SK-N-SH (cell line): ENCODE data around the gene PUS3. TPM values are rescaled to one million over a fixed set of nuclear protein-coding genes. Genes with fewer than 3 reads are reported as not detected.

ENCODE experiments used
- CTCF ChIA-PET: fragments of 300-600, 350-600 bp; formaldehyde crosslinking; extraction: SDS; loops from one replicate; lab custom pipeline; 2021; lab: Yijun Ruan, JAX
- POLR2A ChIA-PET: fragments of 350-600 bp; sonication (Branson Sonifier 250); formaldehyde crosslinking; extraction: SDS; loops from one replicate; lab custom pipeline; 2020; ENCODE audit warnings: antibody characterized with exemption, inconsistent platforms; lab: Yijun Ruan, JAX
- DNase-seq: peaks from one replicate; pipeline ENCODE4 v3.0.0; 2012
- H2AFZ ChIP-seq: fragments of 200-600 bp; sonication (generic); 2 replicates; pipeline ENCODE4 v1.8.1; 2016; ENCODE audit warnings: antibody characterized with exemption, mild to moderate bottlenecking, low read depth
- H3F3A ChIP-seq: fragments of 200-600 bp; sonication (generic); replicated peaks from 2 replicates; pipeline ENCODE3; 2016; ENCODE audit warnings: antibody characterized with exemption, mild to moderate bottlenecking; ENCODE audit not compliant: insufficient read depth
- H3K27ac ChIP-seq, 2 experiments: fragments of 200-500 bp in 1 of 2; fragments of 200-600 bp in 1 of 2; sonication (Bioruptor generic) in 1 of 2; sonication (generic), shearing (Covaris generic) in 1 of 2; 2 replicates each; pipeline versions ENCODE4 v1.5.1 to v1.6.1; 2014 to 2016; ENCODE audit warnings: low read depth in 2 of 2, inconsistent platforms in 1 of 2, low read length in 1 of 2, mild to moderate bottlenecking in 1 of 2, mixed read lengths in 1 of 2
- H3K27me3 ChIP-seq: fragments of 200-600 bp; sonication (generic), shearing (Covaris generic); 2 replicates; pipeline ENCODE4 v1.6.1; 2016; ENCODE audit warnings: mixed run types; ENCODE audit not compliant: insufficient read depth
- H3K36me3 ChIP-seq, 2 experiments: fragments of 200-500 bp in 1 of 2; fragments of 200-600 bp in 1 of 2; sonication (Bioruptor generic) in 1 of 2; sonication (generic) in 1 of 2; replicated peaks in 1 of 2; 2 replicates each; pipeline versions ENCODE3 to v1.5.1; 2014 to 2016; ENCODE audit warnings: low read length in 1 of 2, mild to moderate bottlenecking in 1 of 2; ENCODE audit not compliant: insufficient read depth in 2 of 2, control insufficient read depth in 1 of 2
- H3K4me1 ChIP-seq, 2 experiments: fragments of 200-500 bp in 1 of 2; fragments of 200-600 bp in 1 of 2; sonication (Bioruptor generic) in 1 of 2; sonication (generic), shearing (Covaris generic) in 1 of 2; 2 replicates each; pipeline versions ENCODE4 v1.5.1 to v1.6.1; 2014 to 2016; ENCODE audit warnings: low read depth in 1 of 2, low read length in 1 of 2, mixed run types in 1 of 2; ENCODE audit not compliant: insufficient read depth in 2 of 2, control insufficient read depth in 1 of 2
- H3K4me2 ChIP-seq: fragments of 200-600 bp; sonication (generic), shearing (Covaris generic); 2 replicates; pipeline ENCODE4 v1.6.1; 2017; ENCODE audit warnings: mixed run types
- H3K4me3 ChIP-seq, 2 experiments: fragments of 200-500 bp in 1 of 2; fragments of 200-600 bp in 1 of 2; sonication (Bioruptor generic) in 1 of 2; sonication (generic), shearing (Covaris generic) in 1 of 2; 2 replicates each; pipeline versions ENCODE4 v1.5.1 to v1.8.1; 2014 to 2016; ENCODE audit warnings: low read depth in 2 of 2, inconsistent platforms in 1 of 2, low read length in 1 of 2, mild to moderate bottlenecking in 1 of 2, mixed read lengths in 1 of 2, moderate library complexity in 1 of 2
- H3K79me2 ChIP-seq: fragments of 200-600 bp; sonication (generic); 2 replicates; pipeline ENCODE4 v1.8.1; 2017; ENCODE audit warnings: mild to moderate bottlenecking; ENCODE audit not compliant: insufficient read depth
- H3K9ac ChIP-seq: fragments of 200-600 bp; sonication (generic); 2 replicates; pipeline ENCODE4 v1.6.1; 2017; ENCODE audit warnings: mixed run types
- H3K9me2 ChIP-seq: fragments of 200-600 bp; sonication (generic); 2 replicates; pipeline ENCODE4 v1.6.1; 2017; ENCODE audit warnings: mixed run types
- H3K9me3 ChIP-seq: fragments of 200-600 bp; sonication (generic); 2 replicates; pipeline ENCODE4 v1.6.1; 2017; ENCODE audit warnings: mixed run types, mild to moderate bottlenecking, moderate library complexity
- H4K20me1 ChIP-seq: fragments of 200-600 bp; sonication (generic); 2 replicates; pipeline ENCODE4 v1.6.1; 2017; ENCODE audit warnings: mild to moderate bottlenecking, mixed run types; ENCODE audit not compliant: insufficient read depth
- CHD2 ChIP-seq: fragments of 150-350 bp; IDR thresholded peaks from 2 replicates; pipeline ENCODE4 v1.6.1; 2018; ENCODE audit warnings: low read length; ENCODE audit not compliant: partially characterized antibody
- CTCF ChIP-seq: fragments of 200-600 bp; sonication (generic); IDR thresholded peaks from 2 replicates; pipeline ENCODE4 v1.6.1; 2017; ENCODE audit warnings: antibody characterized with exemption, mild to moderate bottlenecking, moderate library complexity
- ELF1 ChIP-seq: IDR thresholded peaks from 2 replicates; pipeline ENCODE4 v1.4.0; 2012
- EP300 ChIP-seq, 2 experiments: IDR thresholded peaks; 2 replicates each; pipeline versions ENCODE4 v1.4.0 to v1.6.1; 2012; ENCODE audit warnings: borderline replicate concordance in 1 of 2, low read depth in 1 of 2, low read length in 1 of 2
- EZH2phosphoT487 ChIP-seq: fragments of 200-600 bp; sonication (generic); IDR thresholded peaks from 2 replicates; pipeline ENCODE4 v1.6.1; 2017; ENCODE audit warnings: low read depth, mixed run types, mild to moderate bottlenecking, antibody characterized with exemption, moderate library complexity, borderline replicate concordance
- FOSL2 ChIP-seq: IDR thresholded peaks from 2 replicates; pipeline ENCODE4 v1.4.0; 2012; ENCODE audit warnings: low read depth, mild to moderate bottlenecking, moderate library complexity, borderline replicate concordance
- FOXJ3 ChIP-seq: sonication (generic); formaldehyde crosslinking; IDR thresholded peaks from 2 replicates; pipeline ENCODE4 v1.5.1; 2020; ENCODE audit warnings: mild to moderate bottlenecking, missing genetic modification reagents
- FOXM1 ChIP-seq: IDR thresholded peaks from 2 replicates; pipeline ENCODE4 v1.4.0; 2012; ENCODE audit warnings: low read depth, mild to moderate bottlenecking
- IRF3 ChIP-seq: fragments of 150-350 bp; IDR thresholded peaks from 2 replicates; pipeline ENCODE4 v1.6.1; 2016; ENCODE audit warnings: mild to moderate bottlenecking, low read depth, low read length
- PBX3 ChIP-seq: IDR thresholded peaks from 2 replicates; pipeline ENCODE4; 2012
- POLR2AphosphoS5 ChIP-seq: IDR thresholded peaks from 2 replicates; pipeline ENCODE4 v1.6.1; 2012; ENCODE audit warnings: low read depth, low read length
- RAD21 ChIP-seq: IDR thresholded peaks from 2 replicates; pipeline ENCODE4 v1.6.1; 2012; ENCODE audit warnings: mild to moderate bottlenecking, low read length
- TAF1 ChIP-seq: IDR thresholded peaks from 2 replicates; pipeline ENCODE4 v1.6.1; 2012; ENCODE audit warnings: low read depth, mild to moderate bottlenecking, low read length, moderate library complexity, borderline replicate concordance
- TCF12 ChIP-seq: IDR thresholded peaks from 2 replicates; pipeline ENCODE4 v1.4.0; 2012
- USF1 ChIP-seq: IDR thresholded peaks from 2 replicates; pipeline ENCODE4 v1.4.0; 2012; ENCODE audit warnings: low read depth, borderline replicate concordance
- USF2 ChIP-seq: fragments of 150-350 bp; IDR thresholded peaks from 2 replicates; pipeline ENCODE4 v1.6.1; 2017; ENCODE audit warnings: antibody characterized with exemption, low read length, low read depth, borderline replicate concordance
- WGBS: methylation state at CpG from one replicate; pipeline ENCODE4 v1.1.6; 2017; ENCODE audit warnings: low lambda C conversion rate; 5-methylcytosine and 5-hydroxymethylcytosine counted together
- polyA plus RNA-seq, 3 experiments: library from polyadenylated mRNA; depleted of rRNA; stranded (reverse); fragments of >200 nt; gene quantifications; 2 replicates each; pipeline ENCODE4 v1.2.3, GENCODE V29; 2012

The PUS3 gene
- polyA plus RNA-seq, 1 of the 3 experiments (the other 2 are of a cell fraction) = 7.0 TPM

DNA sequence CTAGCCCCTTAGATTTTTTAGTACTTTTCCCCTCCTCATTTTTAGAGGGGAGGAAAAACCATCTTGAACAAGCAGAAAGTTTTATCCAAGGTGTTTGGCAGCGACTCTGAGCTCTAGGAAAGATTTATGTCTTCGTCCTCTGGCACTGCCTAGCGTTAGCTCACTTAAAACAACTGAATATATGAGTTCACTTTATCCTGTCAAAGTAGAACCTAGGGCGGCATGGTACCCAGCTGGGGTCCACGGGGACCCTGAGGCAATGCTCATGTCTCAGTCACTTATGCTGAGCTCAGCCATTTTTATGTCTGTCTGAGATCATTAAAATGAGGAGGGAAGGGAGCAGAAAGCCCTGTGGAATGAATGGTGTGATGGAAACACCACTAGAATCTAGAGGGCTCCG, 28.7 kb upstream of the PUS3 start:
- Histone ChIP-seq H3K27me3 (0 out of 2 replicates have a peak, but pooled peaks cover 6% of the 10 kb centered on the region), H3K4me2 (no peak overlapping the region), H3K36me3 (no peaks in the 10 kb centered on the region), H3K79me2 (no peaks in the 10 kb centered on the region), H3K4me3 (no peak overlapping the region), H2AFZ (no peak overlapping the region), H3K27ac (no peak overlapping the region), H3K9ac (no peak overlapping the region), H3K9me2 (no peaks in the 10 kb centered on the region), H4K20me1 (no peaks in the 10 kb centered on the region), H3K4me1 (peaks cover 0 to 22% of the 10 kb centered on the region in 2 experiments; a peak in 2 of 4 replicates), H3K9me3 (no peaks in the 10 kb centered on the region), H3F3A (no peaks in the 10 kb centered on the region)
- TF ChIP-seq TAF1 (no peak), FOSL2 (no peak), ELF1 (no peak), FOXM1 (no peak), CHD2 (no peak), RAD21 (no peak), PBX3 (no peak), TCF12 (no peak), EP300 (IDR thresholded peaks at IDR 0.05; ENCODE audit: borderline replicate concordance in 1 of 2, low read depth in 1 of 2, low read length in 1 of 2) (no peak), POLR2AphosphoS5 (no peak), USF2 (no peak), FOXJ3 (no peak), EZH2phosphoT487 (no peak), IRF3 (no peak)
- ChIA-PET CTCF (interaction anchor here (1.5 to 4.2 kb wide), 4 partner anchors 8 to 262 kb away, joined by 5 to 26 read pairs (median 12); no protein-coding TSS in a partner anchor), POLR2A (no interaction called here)
- no peak for DNase-seq
- WGBS = 72% methylated on average over 6 of the region's 6 CpGs

GRCh38 chr11:125931116-125931515, 28.1 kb upstream of the PUS3 start:
- peaks cover 0 to 19% of the 10 kb centered on the region in 2 experiments; a peak in 2 of 4 replicates for H3K4me1 ChIP-seq
- no peaks in the 10 kb centered on the region for H3K9me3 ChIP-seq
- H3K36me3 ChIP-seq = no peaks in the 10 kb centered on the region
- ChIA-PET POLR2A (no interaction called here), CTCF (interaction anchor here (1.5 to 4.2 kb wide), 4 partner anchors 8 to 263 kb away, joined by 5 to 26 read pairs (median 12); no protein-coding TSS in a partner anchor)
- H3K4me3 ChIP-seq = no peak overlapping the region
- WGBS = 45% methylated on average over 3 of the region's 3 CpGs
- 0 out of 2 replicates have a peak, but pooled peaks cover 6% of the 10 kb centered on the region for H3K27me3 ChIP-seq
- TF ChIP-seq CTCF = no peak
- TF ChIP-seq USF1 = no peak
- H3K9me2 ChIP-seq = no peaks in the 10 kb centered on the region
- H3K4me2 ChIP-seq = no peak overlapping the region
- no peak overlapping the region for H2AFZ ChIP-seq
- no peaks in the 10 kb centered on the region for H3K79me2 ChIP-seq
- H3K9ac ChIP-seq = no peak overlapping the region
- H3F3A ChIP-seq = no peaks in the 10 kb centered on the region
- no peak overlapping the region for H3K27ac ChIP-seq
- no peaks in the 10 kb centered on the region for H4K20me1 ChIP-seq
- no peak for DNase-seq
